HepG2 (cell line): ENCODE results near the gene AWAT2. TPM values are rescaled to one million over a fixed set of nuclear protein-coding genes. Genes with fewer than 3 reads are reported as not detected.

Experiments used
- ATAC-seq: fragments of 200-7000 bp; cut with Tn5 transposase; 3 replicates; pipeline ENCODE4 v1.9.1; 2020; ENCODE audit warnings: mild to moderate bottlenecking, moderate library complexity
- BruUV-seq: library from RNA; stranded (reverse); fragments of 400-500 nt; replicated peaks from 2 replicates; lab custom pipeline; 2021; lab: Mats Ljungman, UMichigan
- CTCF ChIA-PET: fragments of 300-600 bp; formaldehyde crosslinking; extraction: SDS; loops from one replicate; lab custom pipeline; 2021; ENCODE audit warnings: low total read pairs, inconsistent platforms, low intra/inter-chr PET ratio; lab: Yijun Ruan, JAX
- POLR2A ChIA-PET: fragments of 350-600 bp; sonication (Branson Sonifier 250); formaldehyde crosslinking; loops from one replicate; lab custom pipeline; 2020; ENCODE audit warnings: antibody characterized with exemption, inconsistent platforms; lab: Yijun Ruan, JAX
- DNase-seq: peaks from one replicate; pipeline ENCODE4 v3.0.0-alpha.2; 2015; ENCODE audit warnings: low spot score
- FAIRE-seq: peaks from 3 replicates; lab custom pipeline; 2011; peaks lifted over from hg19 to GRCh38; lab: Jason Lieb, UNC
- H2AFZ ChIP-seq: one replicate; pipeline ENCODE4 v1.6.1; 2011; ENCODE audit warnings: low read length, inconsistent platforms
- H3K27ac ChIP-seq: fragments of 300-600 bp; 3 replicates; pipeline ENCODE4 v1.8.0; 2011; ENCODE audit warnings: mixed run types, mild to moderate bottlenecking, mixed read lengths, low read length, inconsistent platforms; ENCODE audit not compliant: insufficient read depth; ENCODE audit errors: extremely low read length
- H3K27me3 ChIP-seq, 2 experiments: fragments of 200-600 bp in 1 of 2; 2 replicates in 1 of 2; 3 replicates in 1 of 2; pipeline versions ENCODE4 v1.6.0 to v1.8.0; 2011; ENCODE audit warnings: low read length in 2 of 2, mild to moderate bottlenecking in 2 of 2, moderate library complexity in 2 of 2, inconsistent platforms in 1 of 2; ENCODE audit not compliant: insufficient read depth in 2 of 2, control insufficient read depth in 1 of 2
- H3K36me3 ChIP-seq, 2 experiments: fragments of 200-600 bp in 1 of 2; replicated peaks in 1 of 2; 2 replicates in 1 of 2; 3 replicates in 1 of 2; pipeline versions ENCODE4 v1.5.1 to v1.8.0; 2011; ENCODE audit warnings: low read length in 2 of 2, inconsistent platforms in 1 of 2; ENCODE audit not compliant: insufficient read depth in 2 of 2, control insufficient read depth in 1 of 2
- H3K4me1 ChIP-seq: 2 replicates; pipeline ENCODE4 v1.5.1; 2012; ENCODE audit warnings: low read length, inconsistent platforms; ENCODE audit not compliant: insufficient read depth
- H3K4me2 ChIP-seq: 2 replicates; pipeline ENCODE4 v1.6.0; 2011; ENCODE audit warnings: low read depth, low read length, inconsistent platforms
- H3K4me3 ChIP-seq, 3 experiments: fragments of 200-600 bp in 1 of 3; sonication (generic), shearing (Covaris generic) in 1 of 3; replicated peaks in 1 of 3; 2 replicates each; pipeline ENCODE4 v1.5.1; 2011 to 2016; ENCODE audit warnings: low read length in 3 of 3, inconsistent platforms in 2 of 3, low read depth in 2 of 3, mild to moderate bottlenecking in 2 of 3, control low read depth in 1 of 3, mixed read lengths in 1 of 3; ENCODE audit not compliant: insufficient read depth in 1 of 3
- H3K79me2 ChIP-seq: one replicate; pipeline ENCODE4 v1.6.1; 2011; ENCODE audit warnings: low read length, inconsistent platforms; ENCODE audit not compliant: insufficient read depth
- H3K9ac ChIP-seq: 2 replicates; pipeline ENCODE4 v1.6.0; 2011; ENCODE audit warnings: mild to moderate bottlenecking, low read depth, low read length, inconsistent platforms; ENCODE audit not compliant: insufficient read depth
- H3K9me3 ChIP-seq: 2 replicates; pipeline ENCODE4 v1.5.1; 2012; ENCODE audit warnings: mild to moderate bottlenecking, low read length
- H4K20me1 ChIP-seq: 2 replicates; pipeline ENCODE4 v1.6.0; 2011; ENCODE audit warnings: inconsistent platforms, mild to moderate bottlenecking, low read length, moderate library complexity; ENCODE audit not compliant: insufficient read depth
- AHR ChIP-seq: IDR thresholded peaks from 2 replicates; pipeline ENCODE4 v1.6.1; 2018; ENCODE audit warnings: missing genetic modification reagents, missing compliant biosample characterization
- HNRNPK ChIP-seq: fragments of 200-400 bp; formaldehyde crosslinking; IDR thresholded peaks from 2 replicates; pipeline ENCODE4 v1.6.1; 2018; ENCODE audit warnings: low read length, low read depth, moderate library complexity, mild to moderate bottlenecking; ENCODE audit not compliant: poor library complexity, severe bottlenecking
- MEF2D ChIP-seq: sonication (generic); formaldehyde crosslinking; IDR thresholded peaks from 2 replicates; pipeline ENCODE4 v1.5.1; 2020; ENCODE audit warnings: mild to moderate bottlenecking, missing genetic modification reagents
- ZFX ChIP-seq: sonication (generic); formaldehyde crosslinking; IDR thresholded peaks from 2 replicates; pipeline ENCODE4 v1.4.0; 2020; ENCODE audit warnings: mild to moderate bottlenecking, low read depth, missing genetic modification reagents, moderate library complexity
- ZNF749 ChIP-seq: sonication (generic); formaldehyde crosslinking; IDR thresholded peaks from 2 replicates; pipeline ENCODE4 v1.8.0; 2022; ENCODE audit warnings: mild to moderate bottlenecking, missing genetic modification reagents, moderate library complexity, borderline replicate concordance
- WGBS: methylation state at CpG from one replicate; pipeline ENCODE4 v1.1.6; 2017; ENCODE audit warnings: low lambda C conversion rate; 5-methylcytosine and 5-hydroxymethylcytosine counted together
- in situ Hi-C: cut with HindIII; loops from 2 replicates; pipeline ENCODE4 v1.10.0; 2017; ENCODE audit warnings: low pct_unique_long_range_greater_than_20kb; ENCODE audit not compliant: extremely low pct_ligation_motif_present
- intact Hi-C: fragments of 100-400 bp; cut with micrococcal nuclease; formaldehyde crosslinking; loops from one replicate; pipeline ENCODE4 v1.10.0; 2022; ENCODE audit not compliant: unreplicated experiment
- polyA plus RNA-seq, 8 experiments: library from polyadenylated mRNA; depleted of rRNA in 3 of 8; stranded (reverse) in 7 of 8; unstranded in 1 of 8; fragments of >200 nt; fragmentation: Illumina TruSeq in 4 of 8; extraction: Trizol in 4 of 8; gene quantifications; 2 replicates each; pipeline versions ENCODE4 v1.2.1 to v1.2.3, GENCODE V29; 2011 to 2016; ENCODE audit warnings: low read depth in 4 of 8, missing spikeins in 1 of 8, mixed read lengths in 1 of 8; ENCODE audit not compliant: insufficient read depth in 1 of 8
- total RNA-seq, 5 experiments: library from RNA; depleted of rRNA; stranded (reverse); fragments of >200 nt; fragmentation: Illumina TruSeq; extraction: Trizol; gene quantifications; 2 replicates each; pipeline ENCODE4 v1.2.3, GENCODE V29; 2016; ENCODE audit warnings: low read depth in 1 of 5
- TF ChIP-seq, protein P1 (sequence below): sonication (generic); formaldehyde crosslinking; IDR thresholded peaks from 2 replicates; pipeline ENCODE4 v1.5.1; 2020; ENCODE audit warnings: mild to moderate bottlenecking, missing genetic modification reagents, moderate library complexity
- TF ChIP-seq, protein P2 (sequence below): IDR thresholded peaks from 2 replicates; pipeline ENCODE4 v1.6.1; 2016; ENCODE audit warnings: low read depth, missing genetic modification reagents, missing compliant biosample characterization
- TF ChIP-seq, protein P3 (sequence below): sonication (generic); formaldehyde crosslinking; IDR thresholded peaks from 2 replicates; pipeline ENCODE4 v1.5.0; 2020; ENCODE audit warnings: missing genetic modification reagents

Gene AWAT2
- total and polyA plus RNA-seq, 2 of the 13 experiments (the other 11 are each of a cell fraction or from before 2014, with no cell fraction given), result not detected

DNA sequence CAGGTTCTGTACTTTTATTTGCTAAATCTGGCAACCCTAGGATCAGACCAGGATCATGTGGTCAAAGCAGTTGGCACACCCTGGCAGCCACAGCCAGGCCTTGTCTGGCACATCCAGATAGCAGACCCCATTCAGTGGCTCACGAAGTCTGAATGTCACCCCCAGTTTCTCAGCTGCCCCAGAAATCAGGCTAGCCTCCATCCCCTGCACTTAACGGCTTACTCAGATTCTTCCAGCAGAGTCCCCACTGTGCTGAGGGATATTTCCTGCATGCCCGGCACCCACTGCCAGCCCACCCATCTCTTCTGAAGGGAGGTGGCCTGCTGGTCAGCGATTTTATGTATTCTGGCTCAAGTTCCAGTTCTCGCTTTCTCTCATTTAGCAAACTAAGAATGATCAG, 4.7 kb upstream of the AWAT2 start:
- H3K27me3 ChIP-seq, result no peaks in the 10 kb centered on the region
- POLR2A ChIA-PET, result no interaction called here
- H3K27ac ChIP-seq, result no peak overlapping the region
- no peaks in the 10 kb centered on the region for H3K79me2 ChIP-seq
- TF ChIP-seq AHR (CRISPR knock-in tag), result no peak
- TF ChIP-seq, protein P1, sequence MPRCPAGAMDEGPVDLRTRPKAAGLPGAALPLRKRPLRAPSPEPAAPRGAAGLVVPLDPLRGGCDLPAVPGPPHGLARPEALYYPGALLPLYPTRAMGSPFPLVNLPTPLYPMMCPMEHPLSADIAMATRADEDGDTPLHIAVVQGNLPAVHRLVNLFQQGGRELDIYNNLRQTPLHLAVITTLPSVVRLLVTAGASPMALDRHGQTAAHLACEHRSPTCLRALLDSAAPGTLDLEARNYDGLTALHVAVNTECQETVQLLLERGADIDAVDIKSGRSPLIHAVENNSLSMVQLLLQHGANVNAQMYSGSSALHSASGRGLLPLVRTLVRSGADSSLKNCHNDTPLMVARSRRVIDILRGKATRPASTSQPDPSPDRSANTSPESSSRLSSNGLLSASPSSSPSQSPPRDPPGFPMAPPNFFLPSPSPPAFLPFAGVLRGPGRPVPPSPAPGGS (CRISPR knock-in tag), result no peak
- TF ChIP-seq MEF2D (CRISPR knock-in tag), result no peak
- TF ChIP-seq, protein P2, sequence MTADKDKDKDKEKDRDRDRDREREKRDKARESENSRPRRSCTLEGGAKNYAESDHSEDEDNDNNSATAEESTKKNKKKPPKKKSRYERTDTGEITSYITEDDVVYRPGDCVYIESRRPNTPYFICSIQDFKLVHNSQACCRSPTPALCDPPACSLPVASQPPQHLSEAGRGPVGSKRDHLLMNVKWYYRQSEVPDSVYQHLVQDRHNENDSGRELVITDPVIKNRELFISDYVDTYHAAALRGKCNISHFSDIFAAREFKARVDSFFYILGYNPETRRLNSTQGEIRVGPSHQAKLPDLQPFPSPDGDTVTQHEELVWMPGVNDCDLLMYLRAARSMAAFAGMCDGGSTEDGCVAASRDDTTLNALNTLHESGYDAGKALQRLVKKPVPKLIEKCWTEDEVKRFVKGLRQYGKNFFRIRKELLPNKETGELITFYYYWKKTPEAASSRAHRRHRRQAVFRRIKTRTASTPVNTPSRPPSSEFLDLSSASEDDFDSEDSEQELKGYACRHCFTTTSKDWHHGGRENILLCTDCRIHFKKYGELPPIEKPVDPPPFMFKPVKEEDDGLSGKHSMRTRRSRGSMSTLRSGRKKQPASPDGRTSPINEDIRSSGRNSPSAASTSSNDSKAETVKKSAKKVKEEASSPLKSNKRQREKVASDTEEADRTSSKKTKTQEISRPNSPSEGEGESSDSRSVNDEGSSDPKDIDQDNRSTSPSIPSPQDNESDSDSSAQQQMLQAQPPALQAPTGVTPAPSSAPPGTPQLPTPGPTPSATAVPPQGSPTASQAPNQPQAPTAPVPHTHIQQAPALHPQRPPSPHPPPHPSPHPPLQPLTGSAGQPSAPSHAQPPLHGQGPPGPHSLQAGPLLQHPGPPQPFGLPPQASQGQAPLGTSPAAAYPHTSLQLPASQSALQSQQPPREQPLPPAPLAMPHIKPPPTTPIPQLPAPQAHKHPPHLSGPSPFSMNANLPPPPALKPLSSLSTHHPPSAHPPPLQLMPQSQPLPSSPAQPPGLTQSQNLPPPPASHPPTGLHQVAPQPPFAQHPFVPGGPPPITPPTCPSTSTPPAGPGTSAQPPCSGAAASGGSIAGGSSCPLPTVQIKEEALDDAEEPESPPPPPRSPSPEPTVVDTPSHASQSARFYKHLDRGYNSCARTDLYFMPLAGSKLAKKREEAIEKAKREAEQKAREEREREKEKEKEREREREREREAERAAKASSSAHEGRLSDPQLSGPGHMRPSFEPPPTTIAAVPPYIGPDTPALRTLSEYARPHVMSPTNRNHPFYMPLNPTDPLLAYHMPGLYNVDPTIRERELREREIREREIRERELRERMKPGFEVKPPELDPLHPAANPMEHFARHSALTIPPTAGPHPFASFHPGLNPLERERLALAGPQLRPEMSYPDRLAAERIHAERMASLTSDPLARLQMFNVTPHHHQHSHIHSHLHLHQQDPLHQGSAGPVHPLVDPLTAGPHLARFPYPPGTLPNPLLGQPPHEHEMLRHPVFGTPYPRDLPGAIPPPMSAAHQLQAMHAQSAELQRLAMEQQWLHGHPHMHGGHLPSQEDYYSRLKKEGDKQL (CRISPR knock-in tag), result no peak
- TF ChIP-seq ZFX (CRISPR knock-in tag), result no peak
- TF ChIP-seq, protein P3, sequence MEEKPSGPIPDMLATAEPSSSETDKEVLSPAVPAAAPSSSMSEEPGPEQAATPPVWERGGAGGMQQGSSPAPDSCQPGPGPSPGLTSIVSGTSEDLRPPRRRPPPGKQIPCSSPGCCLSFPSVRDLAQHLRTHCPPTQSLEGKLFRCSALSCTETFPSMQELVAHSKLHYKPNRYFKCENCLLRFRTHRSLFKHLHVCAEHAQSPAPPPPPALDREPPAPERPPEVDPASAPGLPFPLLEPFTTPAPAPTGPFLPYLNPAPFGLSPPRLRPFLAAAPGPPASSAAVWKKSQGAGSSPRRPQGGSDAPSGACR, result no peak
- TF ChIP-seq HNRNPK, result no peak
- no peak for TF ChIP-seq ZNF749 (CRISPR knock-in tag)
- TF ChIP-seq, all 625 proteins: peak for 0
- Histone ChIP-seq H2AFZ (no peak overlapping the region), H3K9ac (no peak overlapping the region), H3K36me3 (no peaks in the 10 kb centered on the region), H4K20me1 (no peaks in the 10 kb centered on the region), H3K4me2 (no peak overlapping the region), H3K9me3 (no peaks in the 10 kb centered on the region), H3K4me3 (no peak overlapping the region), H3K4me1 (no peaks in the 10 kb centered on the region)
- BruUV-seq, result no TSS peak
- DNase-seq (no peak), ATAC-seq (no peak), FAIRE-seq (no peak)
- 100% methylated on average over 1 of the region's 5 CpGs for WGBS
- in situ Hi-C loops, result no loop called here
- intact Hi-C loops, result no loop called here
- CTCF ChIA-PET, result no interaction called here
